Endodermal cell (in vitro differentiated cells): ENCODE measurements around the gene KIAA0930. TPM values are rescaled to one million over a fixed set of nuclear protein-coding genes. Genes with fewer than 3 reads are reported as not detected.

Experiments
- DNase-seq: peaks from one replicate; pipeline ENCODE4 v3.0.0-alpha.2; 2017
- H3K27ac ChIP-seq: 2 replicates; pipeline ENCODE4 v1.5.1; 2013; ENCODE audit warnings: mild to moderate bottlenecking, low read depth, low read length, moderate library complexity
- H3K27me3 ChIP-seq: 2 replicates; pipeline ENCODE4 v1.6.1; 2013; ENCODE audit warnings: mild to moderate bottlenecking, low read length, moderate library complexity; ENCODE audit not compliant: insufficient read depth, control insufficient read depth, poor library complexity, severe bottlenecking
- H3K36me3 ChIP-seq: 2 replicates; pipeline ENCODE4 v1.7.0; 2013; ENCODE audit warnings: mild to moderate bottlenecking, low read length, moderate library complexity; ENCODE audit not compliant: control insufficient read depth, insufficient read depth
- H3K4me1 ChIP-seq: one replicate; pipeline ENCODE4 v1.7.0; 2013; ENCODE audit warnings: low read length; ENCODE audit not compliant: control insufficient read depth, insufficient read depth
- H3K4me3 ChIP-seq: 2 replicates; pipeline ENCODE4 v1.5.1; 2013; ENCODE audit warnings: mild to moderate bottlenecking, low read length, moderate library complexity
- H3K9ac ChIP-seq: 2 replicates; pipeline ENCODE4 v1.6.1; 2013; ENCODE audit warnings: mild to moderate bottlenecking, low read length, moderate library complexity; ENCODE audit not compliant: poor library complexity, severe bottlenecking; ENCODE audit errors: extremely low read depth
- H3K9me3 ChIP-seq: 2 replicates; pipeline ENCODE4 v1.6.1; 2013; ENCODE audit warnings: mild to moderate bottlenecking, low read length, moderate library complexity; ENCODE audit not compliant: control insufficient read depth
- H3K27ac Mint-ChIP-seq: 2 replicates; pipeline ENCODE4 v1.8.0; 2020; ENCODE audit warnings: mixed read lengths
- H3K27me3 Mint-ChIP-seq: 2 replicates; pipeline ENCODE4 v1.8.0; 2021; ENCODE audit warnings: mild to moderate bottlenecking, mixed read lengths; ENCODE audit not compliant: insufficient read depth
- H3K36me3 Mint-ChIP-seq: 2 replicates; pipeline ENCODE4 v1.8.0; 2020; ENCODE audit warnings: low read depth, mixed read lengths
- H3K4me1 Mint-ChIP-seq: 2 replicates; pipeline ENCODE4 v1.8.0; 2020; ENCODE audit warnings: mixed read lengths
- H3K4me3 Mint-ChIP-seq: 2 replicates; pipeline ENCODE4 v1.8.0; 2020; ENCODE audit warnings: mild to moderate bottlenecking, moderate library complexity, mixed read lengths
- H3K9me3 Mint-ChIP-seq: 2 replicates; pipeline ENCODE4 v1.8.0; 2020; ENCODE audit warnings: mild to moderate bottlenecking, mixed read lengths
- WGBS, 2 experiments: methylation state at CpG; one replicate each; pipeline versions ENCODE4 v1.1.5 to v1.1.7; 2013; ENCODE audit warnings: missing lambda C conversion rate in 2 of 2, mixed read lengths in 1 of 2; ENCODE audit not compliant: insufficient coverage in 1 of 2, insufficient read length in 1 of 2; 5-methylcytosine and 5-hydroxymethylcytosine counted together
- total RNA-seq, 2 donors: library from RNA; stranded (reverse); fragmentation: NEBNext Ultra II Directional in 1 of 2; extraction: Animal tissue kit (Norgen Biotek cat#: 25700) in 1 of 2; gene quantifications; 2 replicates in 1 of 2; 3 replicates in 1 of 2; pipeline ENCODE4 v1.2.1, GENCODE V29; 2021
- TF ChIP-seq, protein P1 (sequence below): fragments of 200-600 bp; sonication (generic); conservative IDR thresholded peaks from 2 replicates; pipeline ENCODE4 v1.5.0; 2021; ENCODE audit warnings: antibody characterized with exemption, mild to moderate bottlenecking

KIAA0930 gene
- total RNA-seq, 2 donors from 2014 or later: 36.2 to 47.8 TPM

- TF ChIP-seq, protein P1, sequence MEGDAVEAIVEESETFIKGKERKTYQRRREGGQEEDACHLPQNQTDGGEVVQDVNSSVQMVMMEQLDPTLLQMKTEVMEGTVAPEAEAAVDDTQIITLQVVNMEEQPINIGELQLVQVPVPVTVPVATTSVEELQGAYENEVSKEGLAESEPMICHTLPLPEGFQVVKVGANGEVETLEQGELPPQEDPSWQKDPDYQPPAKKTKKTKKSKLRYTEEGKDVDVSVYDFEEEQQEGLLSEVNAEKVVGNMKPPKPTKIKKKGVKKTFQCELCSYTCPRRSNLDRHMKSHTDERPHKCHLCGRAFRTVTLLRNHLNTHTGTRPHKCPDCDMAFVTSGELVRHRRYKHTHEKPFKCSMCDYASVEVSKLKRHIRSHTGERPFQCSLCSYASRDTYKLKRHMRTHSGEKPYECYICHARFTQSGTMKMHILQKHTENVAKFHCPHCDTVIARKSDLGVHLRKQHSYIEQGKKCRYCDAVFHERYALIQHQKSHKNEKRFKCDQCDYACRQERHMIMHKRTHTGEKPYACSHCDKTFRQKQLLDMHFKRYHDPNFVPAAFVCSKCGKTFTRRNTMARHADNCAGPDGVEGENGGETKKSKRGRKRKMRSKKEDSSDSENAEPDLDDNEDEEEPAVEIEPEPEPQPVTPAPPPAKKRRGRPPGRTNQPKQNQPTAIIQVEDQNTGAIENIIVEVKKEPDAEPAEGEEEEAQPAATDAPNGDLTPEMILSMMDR: peak; percentile 21
- Mint-ChIP-seq H3K9me3 (no peaks in the 10 kb centered on the region), H3K4me3 (no peak overlapping the region), H3K4me1 (no peaks in the 10 kb centered on the region), H3K27me3 (no peaks in the 10 kb centered on the region), H3K36me3 (peaks cover 77% of the 10 kb centered on the region), H3K27ac (no peak overlapping the region)
- Histone ChIP-seq H3K9me3 (no peaks in the 10 kb centered on the region), H3K4me3 (no peak overlapping the region), H3K27me3 (no peaks in the 10 kb centered on the region), H3K36me3 (peaks cover 99% of the 10 kb centered on the region), H3K4me1 (peaks cover 5% of the 10 kb centered on the region), H3K9ac (no peak overlapping the region), H3K27ac (no peak overlapping the region)
- DNase-seq: no peak
- WGBS, 2 experiments: 97 to 100% methylated on average over 4 to 6 of the region's 6 CpGs
Observed at GRCh38 chr22:45171830-45172229, 68.9 kb downstream of the KIAA0930 start.

GRCh38 chr22:45169591-45170466, 70.9 kb downstream of the KIAA0930 start:
- H3K27ac ChIP-seq: no peak overlapping the region
- H3K4me3 ChIP-seq: no peak overlapping the region
- H3K4me1 ChIP-seq: peaks cover 7% of the 10 kb centered on the region
- peaks cover 69% of the 10 kb centered on the region for H3K36me3 Mint-ChIP-seq
- 92 to 93% methylated on average over 15 to 19 of the region's 19 CpGs for WGBS, 2 experiments
- H3K27me3 Mint-ChIP-seq: no peaks in the 10 kb centered on the region
- no peak for DNase-seq
- no peak overlapping the region for H3K4me3 Mint-ChIP-seq
- no peak overlapping the region for H3K27ac Mint-ChIP-seq
- TF ChIP-seq, protein P1: no peak
- H3K4me1 Mint-ChIP-seq: peaks cover 12% of the 10 kb centered on the region
- H3K27me3 ChIP-seq: no peaks in the 10 kb centered on the region
- H3K9ac ChIP-seq: no peak overlapping the region
- no peaks in the 10 kb centered on the region for H3K9me3 Mint-ChIP-seq
- H3K9me3 ChIP-seq: no peaks in the 10 kb centered on the region
- peaks cover 91% of the 10 kb centered on the region for H3K36me3 ChIP-seq

DNA sequence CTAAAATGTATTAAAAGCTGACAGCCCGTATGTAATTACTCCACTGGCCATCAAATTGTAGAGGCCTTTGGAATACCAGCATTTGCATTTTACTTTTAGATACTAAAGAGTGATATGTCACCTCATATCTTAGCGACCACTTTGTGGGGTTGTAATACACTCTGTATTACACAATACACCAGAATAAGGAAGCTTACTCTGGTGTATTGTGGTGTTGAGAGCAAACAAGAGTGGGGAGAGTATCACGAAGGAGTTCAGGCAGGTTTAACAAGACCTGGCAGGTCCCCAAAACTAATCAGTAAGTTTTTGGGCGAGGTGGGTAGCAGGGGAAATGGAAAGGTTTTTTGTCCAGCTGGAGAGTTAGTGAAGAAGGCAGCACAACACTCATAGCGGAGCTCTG, 73.8 kb downstream of the KIAA0930 start:
- Histone ChIP-seq H3K27ac (no peak overlapping the region), H3K27me3 (no peaks in the 10 kb centered on the region), H3K9me3 (no peaks in the 10 kb centered on the region), H3K4me1 (peaks cover 7% of the 10 kb centered on the region), H3K36me3 (peaks cover 62% of the 10 kb centered on the region), H3K4me3 (no peak overlapping the region), H3K9ac (no peak overlapping the region)
- Mint-ChIP-seq H3K4me3 (no peak overlapping the region), H3K36me3 (peaks cover 45% of the 10 kb centered on the region), H3K9me3 (no peaks in the 10 kb centered on the region), H3K4me1 (peaks cover 20% of the 10 kb centered on the region), H3K27ac (no peak overlapping the region), H3K27me3 (no peaks in the 10 kb centered on the region)
- TF ChIP-seq, protein P1: no peak
- no peak for DNase-seq
- 94 to 95% methylated on average over 3 to 5 of the region's 5 CpGs for WGBS, 2 experiments
